ENCODE data around the gene HDAC4.
"Not testable (repeated sequence)": the region's sequence is repeated elsewhere in the genome, so short reads cannot be mapped to it uniquely, and the experiment has no call there.

HDAC4 gene

DNA sequence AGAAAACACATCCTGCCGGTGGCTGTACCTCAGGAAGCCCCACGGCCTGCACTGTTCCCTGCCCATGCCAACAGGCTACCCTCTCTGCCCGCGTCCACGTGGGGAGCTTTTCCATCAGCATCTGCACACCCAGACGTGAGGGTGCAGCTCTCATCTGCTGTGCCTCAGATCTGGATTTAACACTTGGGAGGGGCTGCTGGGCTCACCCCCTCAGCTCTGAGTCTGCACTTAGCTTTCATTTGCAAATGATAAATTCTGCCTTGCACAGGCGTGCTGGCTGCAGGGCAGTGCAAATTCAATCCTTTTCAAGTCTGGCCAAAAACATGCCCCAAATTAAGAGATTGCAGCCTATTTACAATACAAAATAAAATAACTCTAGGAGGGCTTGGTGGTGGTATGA, 307.3 kb downstream of the HDAC4 start:
- no peak for DNase-seq

- no peak for DNase-seq
Measured at GRCh38 chr2:239092571-239093294, 308.1 kb downstream of the HDAC4 start.

DNA sequence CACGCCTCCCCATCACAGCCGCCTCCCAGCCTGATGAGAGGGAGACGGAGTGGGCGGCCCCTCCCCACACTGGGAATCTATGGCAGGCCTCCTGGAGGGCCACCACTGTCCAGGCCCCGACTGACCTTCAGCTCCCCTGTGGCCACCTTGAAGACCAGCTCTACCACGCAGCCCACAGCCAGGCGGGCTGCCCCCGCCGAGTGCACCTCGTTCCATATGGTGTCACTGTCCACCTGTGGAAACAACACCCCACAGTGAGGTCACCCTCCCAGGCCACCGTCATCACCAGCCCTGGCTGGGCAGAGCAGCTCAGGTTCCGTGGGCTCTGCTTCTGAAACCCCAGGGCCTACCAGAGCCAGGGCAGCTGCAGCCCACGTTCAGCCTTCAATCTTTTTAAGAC, 310.9 kb downstream of the HDAC4 start:
- no peak for DNase-seq

DNA sequence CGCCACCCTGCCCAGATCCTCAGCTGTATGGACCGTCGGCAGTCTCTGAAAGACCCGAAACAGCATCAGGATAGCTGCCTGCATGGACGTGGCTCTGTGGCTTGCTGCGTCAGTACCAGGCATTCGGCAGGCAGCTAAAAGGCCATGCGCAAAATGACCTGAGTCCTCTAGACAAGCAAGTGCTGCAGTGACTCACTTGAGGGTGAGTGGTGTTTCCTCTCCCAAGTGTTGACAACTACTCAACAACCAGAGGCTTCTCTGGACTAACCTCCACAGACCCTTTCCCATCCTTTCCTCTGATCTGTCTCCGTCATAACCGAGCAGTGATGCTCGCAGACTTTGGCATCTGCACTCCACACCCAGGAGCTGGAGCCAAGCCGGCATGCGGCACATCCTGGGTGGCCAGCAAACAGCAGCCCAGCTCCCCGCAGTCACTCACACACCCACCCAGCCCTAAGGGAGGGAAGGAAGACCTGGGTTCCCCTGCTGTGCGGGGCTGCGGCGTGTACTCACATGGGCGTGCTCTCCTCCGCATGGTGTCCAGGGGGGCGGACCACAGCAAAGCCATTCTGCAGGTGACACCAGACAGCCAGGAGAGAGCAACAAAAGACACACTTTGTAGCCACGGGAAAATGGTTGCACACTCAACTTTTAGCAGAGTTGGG, 313.6 kb downstream of the HDAC4 start:
- DNase-seq: no peak

- no peak for DNase-seq
Measured at GRCh38 chr2:239086325-239087020, 314.3 kb downstream of the HDAC4 start.

DNA sequence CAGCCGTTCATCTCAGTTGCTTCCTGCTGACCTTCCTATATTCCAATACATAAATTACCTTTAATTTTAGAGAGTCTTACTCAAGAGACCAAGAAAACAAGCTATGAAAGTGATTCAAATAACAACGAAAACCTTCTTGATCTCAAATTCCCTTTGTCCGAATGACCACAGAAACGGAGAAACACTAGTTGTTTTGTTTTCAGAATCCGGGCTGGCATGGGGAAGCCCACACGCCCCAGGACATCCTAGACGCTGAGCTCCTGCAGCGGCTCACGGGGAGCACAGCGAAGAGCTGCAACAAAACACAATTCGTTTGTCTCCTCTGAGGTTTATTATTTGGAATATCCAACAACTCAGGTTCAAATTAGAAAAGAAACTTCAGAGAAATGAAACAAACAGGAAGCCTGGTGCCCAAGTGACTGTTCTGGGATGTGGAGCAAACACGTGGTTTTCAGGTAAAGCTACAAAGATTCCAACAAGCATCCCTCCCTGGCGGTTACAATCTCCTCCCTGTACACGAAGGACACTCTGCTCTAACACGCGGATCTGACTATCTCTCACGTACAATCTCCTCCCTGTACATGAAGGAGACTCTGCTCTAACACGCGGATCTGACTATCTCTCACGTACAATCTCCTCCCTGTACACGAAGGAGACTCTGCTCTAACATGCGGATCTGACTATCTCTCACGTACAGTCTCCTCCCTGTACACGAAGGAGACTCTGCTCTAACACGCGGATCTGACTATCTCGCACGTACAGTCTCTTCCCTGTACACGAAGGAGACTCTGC, 315.4 kb downstream of the HDAC4 start:
- DNase-seq: no peak

GRCh38 chr2:239084007-239084406, 316.8 kb downstream of the HDAC4 start:
- no peak for DNase-seq

- no peak for DNase-seq
Measured at GRCh38 chr2:239082425-239082824, 318.4 kb downstream of the HDAC4 start.

DNA sequence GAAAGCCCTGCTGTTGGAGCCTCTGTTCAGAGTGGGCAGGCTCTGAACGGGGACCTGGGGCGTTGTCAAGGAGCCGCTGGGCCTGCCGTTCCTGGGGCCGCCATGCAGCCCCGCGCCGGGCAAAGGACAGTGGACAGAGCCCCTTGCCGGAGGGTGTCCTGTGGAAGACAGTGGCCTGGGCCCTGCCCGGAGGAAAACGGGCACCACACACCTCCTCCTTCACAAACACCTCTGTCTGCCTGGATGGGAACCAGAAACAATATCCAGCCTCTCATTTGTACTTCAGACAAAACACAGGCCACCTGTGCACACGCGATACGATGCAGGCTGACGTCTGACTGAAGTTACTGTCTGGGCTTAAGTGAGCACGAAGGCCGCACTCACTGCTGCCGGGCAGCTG, 319.2 kb downstream of the HDAC4 start:
- no peak for DNase-seq

GRCh38 chr2:239081046-239081445, 319.8 kb downstream of the HDAC4 start:
- DNase-seq: no peak

DNA sequence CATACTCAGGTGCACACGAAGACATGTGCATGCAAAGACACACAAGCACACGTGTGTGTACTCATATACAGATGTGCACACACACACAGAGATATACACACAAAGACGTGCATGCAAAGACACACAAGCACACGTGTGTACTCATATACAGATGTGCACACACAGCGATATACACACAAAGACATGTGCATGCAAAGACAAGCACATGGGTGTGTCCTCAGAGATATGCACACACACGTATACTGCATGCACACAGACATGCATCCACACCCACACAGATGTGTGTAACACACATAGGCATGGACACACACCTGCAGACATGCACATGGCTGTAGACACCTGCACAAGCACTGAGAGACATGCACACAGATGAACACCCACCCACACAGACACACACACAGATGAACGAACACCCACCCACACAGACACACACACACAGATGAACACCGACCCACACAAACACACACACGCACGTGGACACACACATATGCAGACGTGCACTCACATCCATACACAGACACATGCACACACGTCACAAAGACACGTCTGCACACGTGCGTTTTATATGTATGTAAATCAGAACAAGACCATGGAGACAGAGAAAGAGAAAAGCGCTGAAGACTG, 321.0 kb downstream of the HDAC4 start:
- no peak for DNase-seq

DNA sequence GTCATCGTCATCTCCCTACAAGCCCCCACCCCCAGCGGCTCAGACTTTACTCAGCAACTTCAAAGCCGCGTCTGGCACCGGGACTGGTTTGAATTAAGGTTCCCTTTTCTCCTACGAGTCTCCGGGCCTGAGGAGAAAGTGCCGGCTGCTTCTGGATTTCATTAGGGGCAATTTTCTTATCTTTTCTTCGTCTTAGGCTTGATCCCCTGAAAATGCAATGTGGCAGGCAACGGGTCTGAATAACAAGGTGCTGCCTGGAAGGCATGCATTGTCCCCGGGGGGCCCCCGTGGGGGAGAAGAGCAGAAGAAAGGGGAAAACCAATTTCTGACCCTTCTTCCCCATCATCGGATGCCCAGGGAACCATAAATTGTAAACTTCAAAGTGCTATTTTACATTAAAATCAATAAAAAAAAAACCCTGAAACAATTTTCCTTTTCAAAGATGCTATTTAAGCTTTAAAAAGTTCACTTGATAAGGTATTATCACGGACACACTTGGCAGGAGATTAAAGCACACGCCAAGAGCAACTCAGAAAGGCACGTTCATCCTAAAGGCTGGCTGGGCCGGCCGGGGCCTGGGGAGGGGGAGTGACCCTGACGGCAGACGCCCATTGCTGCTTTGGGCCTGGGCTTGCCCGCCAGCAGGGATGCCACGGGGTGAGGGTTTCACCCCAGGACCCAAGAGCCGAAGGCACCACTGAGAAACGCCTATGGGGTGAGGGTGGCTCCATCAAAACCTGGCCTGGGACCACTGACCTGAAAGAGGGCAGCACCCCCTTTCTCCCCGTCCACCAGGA, 322.5 kb downstream of the HDAC4 start:
- DNase-seq: no peak

GRCh38 chr2:239077260-239077659, 323.6 kb downstream of the HDAC4 start:
- no peak for DNase-seq

- no peak for DNase-seq
Measured at GRCh38 chr2:239075918-239076758, 324.7 kb downstream of the HDAC4 start.

DNA sequence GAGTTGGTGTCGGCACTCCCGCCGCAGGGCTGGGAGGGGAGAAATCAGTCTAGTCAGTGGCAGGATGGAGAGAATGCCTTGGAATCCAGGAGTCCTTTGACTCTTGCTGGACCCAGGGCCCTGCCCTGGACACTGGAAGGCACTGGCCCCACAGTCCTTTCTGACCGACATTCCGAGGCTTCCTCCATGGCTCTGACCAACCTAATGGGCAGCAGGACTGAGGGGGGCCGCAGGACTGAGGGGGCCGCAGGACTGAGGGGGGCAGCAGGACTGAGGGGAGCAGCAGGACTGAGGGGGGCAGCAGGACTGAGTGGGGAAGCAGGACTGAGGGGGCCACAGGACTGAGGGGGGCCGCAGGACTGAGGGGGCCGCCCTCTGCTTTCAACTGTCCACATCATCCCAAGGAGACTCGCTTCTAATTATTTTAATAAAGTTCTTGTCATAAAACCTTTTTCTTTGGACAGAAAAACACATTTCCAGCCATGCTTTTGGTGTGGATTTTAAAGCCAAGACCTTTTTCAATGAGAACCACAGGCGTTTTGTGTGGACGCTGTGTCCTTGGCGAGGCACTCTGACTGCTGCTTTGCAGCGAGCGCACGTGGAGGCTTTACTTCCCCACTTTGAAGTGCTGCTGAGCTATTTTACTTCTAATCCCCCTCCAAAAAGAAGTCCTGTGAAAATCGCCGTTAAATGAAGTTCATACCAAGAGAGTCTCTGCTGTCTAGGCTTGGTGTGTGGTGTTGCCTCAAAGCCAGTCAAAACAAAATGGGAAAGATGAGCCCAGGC, 326.9 kb downstream of the HDAC4 start:
- DNase-seq: no peak

- DNase-seq: no peak
Measured at GRCh38 chr2:239073270-239073669, 327.6 kb downstream of the HDAC4 start.

DNA sequence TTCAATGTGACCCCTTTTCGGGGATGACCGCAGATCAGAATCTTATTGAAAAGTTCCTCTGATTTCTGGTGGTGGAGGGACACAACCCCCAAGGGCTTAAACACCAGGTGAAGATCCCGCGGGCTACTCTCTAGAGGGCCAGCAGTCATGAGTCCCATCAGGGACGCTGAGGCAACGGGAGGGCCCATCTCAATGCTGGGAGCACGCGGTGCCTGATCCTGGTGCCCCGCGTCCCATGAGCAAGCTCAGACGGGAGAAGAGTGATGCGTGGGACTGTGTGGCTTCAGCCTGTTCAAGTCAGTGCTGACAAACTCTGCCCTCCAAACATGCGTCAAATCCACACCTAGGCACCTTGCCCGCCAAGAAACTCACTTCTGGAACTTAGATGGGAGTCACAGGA, 328.0 kb downstream of the HDAC4 start:
- no peak for DNase-seq

DNA sequence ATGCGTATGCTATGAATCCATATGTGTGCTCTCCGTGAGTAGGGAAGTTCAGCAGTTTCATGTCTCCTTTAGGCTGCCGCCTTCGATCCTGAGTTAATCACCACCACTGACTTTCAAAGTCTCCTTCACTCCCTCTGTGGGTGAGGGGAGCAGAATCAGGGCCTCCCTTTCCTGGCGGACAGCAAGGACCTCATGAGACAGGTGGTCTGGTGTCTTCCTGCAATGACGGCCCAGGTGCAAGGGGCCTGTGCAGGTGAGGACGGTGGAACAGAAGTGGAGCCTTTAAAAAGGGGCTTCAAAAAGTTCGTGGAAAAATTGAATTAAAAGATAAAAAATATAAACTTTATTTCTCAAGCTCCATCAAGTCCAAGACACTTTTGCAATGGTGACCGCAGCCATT, 330.4 kb downstream of the HDAC4 start:
- DNase-seq: no peak

GRCh38 chr2:239069362-239070333, 331.2 kb downstream of the HDAC4 start:
- not testable (repeated sequence) for DNase-seq
